Right lobe of liver (tissue), 6 donors: Measurements from ENCODE around the gene ANKFN1. TPM values are rescaled to one million over a fixed set of nuclear protein-coding genes. Genes with fewer than 3 reads are reported as not detected.

ENCODE experiments used
- ATAC-seq, 4 donors: fragments of 200-7000 bp; cut with Tn5 transposase; one replicate each; pipeline ENCODE4 v1.9.1; 2020; ENCODE audit warnings: mild to moderate bottlenecking in 4 of 4, moderate library complexity in 4 of 4
- DNase-seq, 3 donors: peaks; one replicate each; pipeline ENCODE4 v3.0.0-alpha.2; 2020
- H3K27ac ChIP-seq, 3 donors: fragments of 200-600 bp; one replicate each; pipeline ENCODE4 v1.8.0; 2022
- H3K27me3 ChIP-seq, 2 donors: fragments of 200-600 bp; one replicate each; pipeline ENCODE4 v1.8.0; 2022
- H3K36me3 ChIP-seq, 4 donors: fragments of 200-600 bp; sonication (generic) in 1 of 4; one replicate each; pipeline versions ENCODE4 v1.5.1 to v1.8.0; 2017 to 2022; ENCODE audit warnings: control low read depth in 1 of 4
- H3K4me1 ChIP-seq, 4 donors: fragments of 200-600 bp; sonication (generic) in 1 of 4; one replicate each; pipeline versions ENCODE4 v1.5.1 to v1.8.0; 2017 to 2022; ENCODE audit warnings: control low read depth in 1 of 4
- H3K4me3 ChIP-seq, 3 donors: fragments of 200-600 bp; one replicate each; pipeline ENCODE4 v1.8.0; 2022
- H3K9me3 ChIP-seq, 4 donors: fragments of 200-600 bp; sonication (generic) in 1 of 4; one replicate each; pipeline versions ENCODE4 v1.5.1 to v1.8.0; 2017 to 2022; ENCODE audit warnings: control low read depth in 1 of 4
- POLR2A ChIP-seq: fragments of 450-650 bp; IDR thresholded peaks from one replicate; pipeline ENCODE4 v1.6.1; 2017; ENCODE audit warnings: antibody characterized with exemption, mild to moderate bottlenecking
- WGBS: methylation state at CpG from one replicate; pipeline ENCODE4 v1.1.6; 2018; ENCODE audit warnings: low coverage, low lambda C conversion rate; ENCODE audit not compliant: insufficient coverage; ENCODE audit errors: missing lambda C conversion rate; 5-methylcytosine and 5-hydroxymethylcytosine counted together
- intact Hi-C, 2 donors: fragments of 100-400 bp; cut with DNase I; formaldehyde crosslinking; loops; one replicate each; pipeline versions ENCODE4 v1.11.2 to v1.14.1; 2022
- total RNA-seq, 6 experiments: library from RNA; depleted of rRNA in 2 of 6; stranded (reverse); fragments of >200 nt in 2 of 6; fragmentation: NEBNext Ultra II Directional in 3 of 6; extraction: Animal tissue kit (Norgen Biotek cat#: 25700) in 3 of 6; gene quantifications; one replicate each; pipeline versions ENCODE4 v1.1.0 to v1.2.4, GENCODE V29; 2016 to 2023
- TF ChIP-seq, protein P1 (sequence below), 4 donors: fragments of 200-600 bp in 3 of 4; fragments of 450-650 bp in 1 of 4; IDR thresholded peaks; one replicate each; pipeline versions ENCODE4 v1.5.1 to v1.8.0; 2016 to 2022; ENCODE audit warnings: antibody characterized with exemption in 4 of 4, mild to moderate bottlenecking in 2 of 4
- donor health status: DM: no; HTN: yes; CAD: no.
- donor health status: DM: no; HTN: no; CAD: no.
- donor health status: DM: no; HTN: no; CAD: no.
- donor health status: DM: no; HTN: yes; CAD: no.
- donor health status: DM: no; HTN: yes; CAD: no.

The ANKFN1 gene
- total RNA-seq, 6 experiments from 2014 or later, result 0.11 TPM; not detected in 5

DNA sequence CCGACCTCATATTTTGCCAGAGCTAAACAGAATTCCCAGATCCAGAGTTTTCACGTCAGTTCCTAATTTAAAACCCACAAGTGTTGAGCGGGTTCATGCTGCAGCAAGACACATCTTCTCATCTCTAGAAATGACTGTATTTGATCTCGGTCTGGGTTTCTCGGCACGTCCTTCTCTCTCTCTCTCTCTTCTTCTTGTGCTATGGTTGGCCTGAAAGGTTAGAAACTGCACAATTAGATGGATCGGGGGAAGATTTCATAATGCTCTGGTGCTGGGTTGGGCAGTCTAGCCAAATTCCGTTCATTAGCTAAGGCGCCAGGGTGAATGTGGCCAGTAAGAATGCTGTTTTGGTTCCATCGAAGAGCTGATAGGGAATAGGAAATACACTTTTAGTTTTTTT is 281.3 kb downstream of the ANKFN1 start:
- ATAC-seq (no peak), DNase-seq (no peak)
- intact Hi-C loops, result no loop called here
- Histone ChIP-seq H3K27me3 (no peaks in the 10 kb centered on the region), H3K27ac (no peak overlapping the region), H3K4me1 (no peaks in the 10 kb centered on the region), H3K4me3 (no peak overlapping the region), H3K9me3 (no peaks in the 10 kb centered on the region), H3K36me3 (no peaks in the 10 kb centered on the region)
- 68% methylated on average over 10 of the region's 10 CpGs for WGBS
- TF ChIP-seq, protein P1, sequence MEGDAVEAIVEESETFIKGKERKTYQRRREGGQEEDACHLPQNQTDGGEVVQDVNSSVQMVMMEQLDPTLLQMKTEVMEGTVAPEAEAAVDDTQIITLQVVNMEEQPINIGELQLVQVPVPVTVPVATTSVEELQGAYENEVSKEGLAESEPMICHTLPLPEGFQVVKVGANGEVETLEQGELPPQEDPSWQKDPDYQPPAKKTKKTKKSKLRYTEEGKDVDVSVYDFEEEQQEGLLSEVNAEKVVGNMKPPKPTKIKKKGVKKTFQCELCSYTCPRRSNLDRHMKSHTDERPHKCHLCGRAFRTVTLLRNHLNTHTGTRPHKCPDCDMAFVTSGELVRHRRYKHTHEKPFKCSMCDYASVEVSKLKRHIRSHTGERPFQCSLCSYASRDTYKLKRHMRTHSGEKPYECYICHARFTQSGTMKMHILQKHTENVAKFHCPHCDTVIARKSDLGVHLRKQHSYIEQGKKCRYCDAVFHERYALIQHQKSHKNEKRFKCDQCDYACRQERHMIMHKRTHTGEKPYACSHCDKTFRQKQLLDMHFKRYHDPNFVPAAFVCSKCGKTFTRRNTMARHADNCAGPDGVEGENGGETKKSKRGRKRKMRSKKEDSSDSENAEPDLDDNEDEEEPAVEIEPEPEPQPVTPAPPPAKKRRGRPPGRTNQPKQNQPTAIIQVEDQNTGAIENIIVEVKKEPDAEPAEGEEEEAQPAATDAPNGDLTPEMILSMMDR (IDR thresholded peaks at IDR 0.05), result no peak
- no peak for TF ChIP-seq POLR2A

DNA sequence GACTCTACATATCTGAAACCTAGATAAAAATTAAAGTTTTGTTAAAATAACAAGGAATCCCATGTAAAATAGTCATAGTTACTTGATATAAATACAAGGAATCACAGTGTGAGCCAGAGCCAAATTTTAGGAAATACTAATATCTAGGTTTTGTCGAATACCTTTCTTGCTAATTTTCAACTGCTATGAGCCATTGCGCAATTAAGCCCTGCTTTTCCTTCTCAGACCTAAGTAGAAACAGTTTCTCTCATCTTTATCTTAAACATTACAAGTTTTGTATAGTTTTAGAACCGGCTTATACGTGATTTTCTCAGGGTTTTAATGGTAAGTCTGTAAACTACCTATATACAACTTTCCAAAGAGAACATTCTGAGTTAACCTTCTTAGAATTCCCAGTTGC is 282.9 kb downstream of the ANKFN1 start:
- WGBS, result 59% methylated on average over 4 of the region's 4 CpGs
- H3K27ac ChIP-seq, result no peak overlapping the region
- H3K4me1 ChIP-seq, result no peaks in the 10 kb centered on the region
- TF ChIP-seq, protein P1 (IDR thresholded peaks at IDR 0.05), result no peak
- no peak for TF ChIP-seq POLR2A
- no peak for DNase-seq
- H3K9me3 ChIP-seq, result no peaks in the 10 kb centered on the region
- no peaks in the 10 kb centered on the region for H3K27me3 ChIP-seq
- no peaks in the 10 kb centered on the region for H3K36me3 ChIP-seq
- intact Hi-C loops, result no loop called here
- H3K4me3 ChIP-seq, result no peak overlapping the region
- no peak for ATAC-seq

DNA sequence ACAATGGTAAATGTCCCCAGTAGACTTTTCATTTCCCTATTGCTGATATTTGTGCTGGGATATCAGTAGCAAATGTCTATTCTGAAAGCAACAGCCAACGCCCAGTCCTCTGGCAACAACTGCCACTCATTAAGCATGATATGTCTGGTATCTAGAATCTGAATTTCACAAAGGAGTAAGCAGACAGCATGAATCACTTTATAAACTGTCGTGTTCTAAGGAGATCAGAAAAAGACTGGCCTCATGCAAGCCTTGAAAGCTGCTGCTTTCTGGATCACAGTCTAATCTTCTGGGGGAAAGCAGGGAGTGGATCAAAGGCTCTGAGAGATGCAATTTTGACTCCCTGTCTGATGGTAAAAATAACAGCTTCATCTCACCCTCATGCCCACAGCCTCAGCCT is 287.1 kb downstream of the ANKFN1 start:
- Histone ChIP-seq H3K27ac (no peak overlapping the region), H3K4me3 (no peak overlapping the region), H3K4me1 (no peaks in the 10 kb centered on the region), H3K27me3 (no peaks in the 10 kb centered on the region), H3K36me3 (no peaks in the 10 kb centered on the region), H3K9me3 (no peaks in the 10 kb centered on the region)
- TF ChIP-seq, protein P1 (IDR thresholded peaks at IDR 0.05), result no peak
- TF ChIP-seq POLR2A, result no peak
- intact Hi-C loops, result no loop called here
- DNase-seq (no peak), ATAC-seq (no peak)
- 15% methylated on average over 2 of the region's 2 CpGs for whole genome bisulfite sequencing

DNA sequence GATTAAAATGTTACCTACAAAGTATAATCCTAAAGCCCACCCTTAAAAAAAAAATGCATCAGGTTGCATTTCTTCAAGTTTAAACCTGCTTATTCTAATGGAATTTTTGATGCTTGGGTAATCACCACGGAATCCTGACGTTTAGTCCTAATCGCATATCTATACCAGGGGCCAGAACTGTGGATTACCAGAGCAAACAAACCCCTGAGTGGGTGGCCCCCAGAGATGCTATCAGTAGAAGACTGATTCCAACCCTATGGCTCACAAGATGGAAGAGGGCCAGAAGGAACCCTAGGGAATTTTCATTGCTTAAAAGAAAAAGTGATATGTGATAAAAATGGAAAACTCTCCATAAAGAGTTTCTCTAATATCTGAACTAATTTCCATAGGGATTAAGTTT is 288.0 kb downstream of the ANKFN1 start:
- WGBS, result 16% methylated on average over 3 of the region's 3 CpGs
- Histone ChIP-seq H3K9me3 (no peaks in the 10 kb centered on the region), H3K27me3 (no peaks in the 10 kb centered on the region), H3K36me3 (no peaks in the 10 kb centered on the region), H3K27ac (no peak overlapping the region), H3K4me1 (no peaks in the 10 kb centered on the region), H3K4me3 (no peak overlapping the region)
- DNase-seq (no peak), ATAC-seq (no peak)
- TF ChIP-seq, protein P1 (IDR thresholded peaks at IDR 0.05), result no peak
- TF ChIP-seq POLR2A, result no peak
- intact Hi-C loops, result no loop called here
